Effector memory CD8-positive, alpha-beta T cell (primary cell): ENCODE results near the gene CBLB.

Experiments used
- ATAC-seq: fragments of 150-1000 bp; cut with Tn5 transposase; replicated peaks from 2 replicates; pipeline ENCODE4 v1.10.0; 2021; ENCODE audit warnings: mild to moderate bottlenecking, moderate library complexity
- DNase-seq, 3 experiments: peaks; one replicate each; pipeline ENCODE4 v3.0.0; 2021
- H3K27ac Mint-ChIP-seq, 2 donors: one replicate each; pipeline ENCODE4 v1.8.0; 2022; ENCODE audit warnings: mild to moderate bottlenecking in 2 of 2, mixed read lengths in 2 of 2, moderate library complexity in 2 of 2
- H3K27me3 Mint-ChIP-seq, 2 donors: one replicate each; pipeline ENCODE4 v1.8.0; 2022; ENCODE audit warnings: mixed read lengths in 2 of 2
- H3K36me3 Mint-ChIP-seq: one replicate; pipeline ENCODE4 v1.8.0; 2022; ENCODE audit warnings: mild to moderate bottlenecking, moderate library complexity, mixed read lengths; ENCODE audit not compliant: insufficient read depth
- H3K4me1 Mint-ChIP-seq, 2 donors: one replicate each; pipeline ENCODE4 v1.8.0; 2022; ENCODE audit warnings: low read depth in 2 of 2, mixed read lengths in 2 of 2
- H3K4me3 Mint-ChIP-seq, 2 donors: one replicate each; pipeline ENCODE4 v1.8.0; 2022; ENCODE audit warnings: mild to moderate bottlenecking in 2 of 2, mixed read lengths in 2 of 2, moderate library complexity in 2 of 2
- H3K9me3 Mint-ChIP-seq, 2 donors: one replicate each; pipeline ENCODE4 v1.8.0; 2022; ENCODE audit warnings: mixed read lengths in 2 of 2

Gene CBLB

GRCh38 chr3:105799286-105799685, 69.5 kb downstream of the CBLB start:
- H3K27ac Mint-ChIP-seq, result peak overlapping the region; percentile 76 to 92
- no peak for DNase-seq
- H3K36me3 Mint-ChIP-seq, result peaks cover 8% of the 10 kb centered on the region
- H3K4me1 Mint-ChIP-seq, result peaks cover 48 to 74% of the 10 kb centered on the region in 2 donors
- peak overlapping the region; percentile 34 to 55 for H3K4me3 Mint-ChIP-seq
- ATAC-seq, result no peak
- H3K9me3 Mint-ChIP-seq, result no peaks in the 10 kb centered on the region
- no peaks in the 10 kb centered on the region for H3K27me3 Mint-ChIP-seq

DNA sequence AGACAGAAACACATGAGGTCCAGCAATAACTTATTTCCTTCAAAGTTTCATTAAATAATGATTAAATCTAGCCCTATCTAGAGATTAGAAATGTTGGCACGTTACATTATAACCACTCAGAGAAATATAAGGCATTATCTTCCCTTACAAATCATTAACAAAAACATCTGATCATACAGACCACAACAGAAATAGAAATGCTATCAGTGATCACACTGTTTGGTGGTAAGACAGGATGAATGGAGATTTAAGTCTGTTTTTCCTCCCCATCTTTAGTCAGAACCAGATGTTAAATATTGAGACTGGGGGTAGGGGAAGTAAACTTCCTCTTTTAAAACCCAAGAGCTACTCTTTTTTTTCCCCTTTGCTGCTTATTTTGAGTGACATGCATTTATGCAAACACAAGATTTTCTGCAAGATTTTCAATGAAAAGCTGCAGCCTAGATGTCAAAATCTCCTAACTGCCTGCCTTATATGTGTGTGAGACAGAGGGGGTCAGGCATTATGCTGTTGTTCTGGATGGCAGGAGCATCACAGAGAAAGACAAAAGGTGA, 70.4 kb downstream of the CBLB start:
- peaks cover 8% of the 10 kb centered on the region for H3K36me3 Mint-ChIP-seq
- H3K4me3 Mint-ChIP-seq, result peak overlapping the region; percentile 34 to 55
- H3K9me3 Mint-ChIP-seq, result no peaks in the 10 kb centered on the region
- DNase-seq (no peak), ATAC-seq (peak; percentile 47)
- H3K27ac Mint-ChIP-seq, result peak overlapping the region; percentile 76 to 92
- H3K27me3 Mint-ChIP-seq, result no peaks in the 10 kb centered on the region
- H3K4me1 Mint-ChIP-seq, result peaks cover 48 to 80% of the 10 kb centered on the region in 2 donors

DNA sequence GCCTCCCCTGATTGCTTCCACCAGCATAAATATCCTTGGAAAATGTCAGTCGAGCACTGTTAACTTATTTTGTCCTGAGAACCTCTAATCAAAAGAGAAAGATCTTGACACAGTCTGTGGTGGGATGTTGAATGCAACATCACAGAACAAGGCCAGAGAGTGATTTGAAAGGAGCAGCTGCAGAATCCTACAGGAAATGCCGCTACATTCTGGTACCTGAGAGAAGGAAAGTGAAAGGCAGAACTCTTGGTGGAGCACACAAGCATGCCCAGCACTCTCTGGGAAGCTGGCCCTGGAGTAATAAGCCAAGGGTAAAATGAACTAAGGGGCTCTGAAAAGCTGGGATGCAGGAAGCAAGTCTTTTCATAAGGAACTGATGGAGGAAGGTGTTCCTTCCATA, 75.8 kb downstream of the CBLB start:
- Mint-ChIP-seq H3K9me3 (no peaks in the 10 kb centered on the region), H3K4me1 (peaks cover 43 to 68% of the 10 kb centered on the region in 2 donors), H3K36me3 (peaks cover 16% of the 10 kb centered on the region), H3K27me3 (no peaks in the 10 kb centered on the region), H3K27ac (peak overlapping the region; percentile 72 to 84), H3K4me3 (peak overlapping the region; percentile 63 to 69)
- ATAC-seq (no peak), DNase-seq (no peak)

- no peaks in the 10 kb centered on the region for H3K9me3 Mint-ChIP-seq
- ATAC-seq, result peak; percentile 45
- H3K27ac Mint-ChIP-seq, result peak overlapping the region; percentile 72 to 84
- H3K4me3 Mint-ChIP-seq, result peak overlapping the region; percentile 63 to 69
- peaks cover 40 to 64% of the 10 kb centered on the region in 2 donors for H3K4me1 Mint-ChIP-seq
- no peaks in the 10 kb centered on the region for H3K27me3 Mint-ChIP-seq
- DNase-seq, result no peak
- H3K36me3 Mint-ChIP-seq, result peaks cover 13% of the 10 kb centered on the region
These were observed 76.7 kb downstream of the CBLB start for GRCh38 chr3:105791919-105792786.

GRCh38 chr3:105791131-105791530, 77.7 kb downstream of the CBLB start:
- Mint-ChIP-seq H3K27ac (peak overlapping the region in 1 of 2 donors; percentile 16), H3K9me3 (no peaks in the 10 kb centered on the region), H3K4me1 (peaks cover 35 to 61% of the 10 kb centered on the region in 2 donors), H3K27me3 (no peaks in the 10 kb centered on the region), H3K36me3 (peaks cover 17% of the 10 kb centered on the region), H3K4me3 (peak overlapping the region; percentile 17 to 45)
- no peak for ATAC-seq
- DNase-seq, result no peak

- DNase-seq (no peak), ATAC-seq (no peak)
- Mint-ChIP-seq H3K4me1 (peaks cover 40 to 60% of the 10 kb centered on the region in 2 donors), H3K27me3 (no peaks in the 10 kb centered on the region), H3K4me3 (peak overlapping the region; percentile 17 to 45), H3K36me3 (peaks cover 17% of the 10 kb centered on the region), H3K9me3 (no peaks in the 10 kb centered on the region), H3K27ac (peak overlapping the region in 1 of 2 donors; percentile 16)
These were observed 78.3 kb downstream of the CBLB start for GRCh38 chr3:105790534-105790933.

DNA sequence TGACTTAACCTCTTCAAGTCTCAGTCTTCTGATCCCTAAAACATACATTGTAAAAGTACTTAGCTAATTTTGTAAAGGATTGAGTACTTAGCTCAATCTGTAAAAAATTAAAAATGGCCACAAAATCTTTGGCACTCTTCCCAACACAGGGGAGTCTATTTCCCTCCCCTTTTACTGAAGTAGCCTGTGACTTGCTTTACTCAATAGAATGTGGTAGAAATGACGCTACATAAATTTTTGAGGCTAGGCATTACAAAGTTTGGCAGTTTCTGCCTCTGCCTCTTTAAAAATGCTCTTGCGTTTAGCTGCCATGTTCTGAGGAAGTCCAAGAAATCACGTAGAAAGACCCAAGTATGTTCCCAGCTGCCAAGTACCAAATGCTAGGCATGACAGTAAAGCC, 80.2 kb downstream of the CBLB start:
- no peak for ATAC-seq
- no peak for DNase-seq
- Mint-ChIP-seq H3K36me3 (peaks cover 12% of the 10 kb centered on the region), H3K4me3 (no peak overlapping the region), H3K9me3 (no peaks in the 10 kb centered on the region), H3K27me3 (no peaks in the 10 kb centered on the region), H3K27ac (peak overlapping the region in 1 of 2 donors; percentile 22), H3K4me1 (peaks cover 44 to 54% of the 10 kb centered on the region in 2 donors)

GRCh38 chr3:105787453-105787852, 81.4 kb downstream of the CBLB start:
- Mint-ChIP-seq H3K27ac (peak overlapping the region in 1 of 2 donors; percentile 82), H3K4me1 (peaks cover 38 to 46% of the 10 kb centered on the region in 2 donors), H3K27me3 (no peaks in the 10 kb centered on the region), H3K4me3 (peak overlapping the region; percentile 8 to 82), H3K9me3 (no peaks in the 10 kb centered on the region), H3K36me3 (peaks cover 5% of the 10 kb centered on the region)
- no peak for DNase-seq
- no peak for ATAC-seq

DNA sequence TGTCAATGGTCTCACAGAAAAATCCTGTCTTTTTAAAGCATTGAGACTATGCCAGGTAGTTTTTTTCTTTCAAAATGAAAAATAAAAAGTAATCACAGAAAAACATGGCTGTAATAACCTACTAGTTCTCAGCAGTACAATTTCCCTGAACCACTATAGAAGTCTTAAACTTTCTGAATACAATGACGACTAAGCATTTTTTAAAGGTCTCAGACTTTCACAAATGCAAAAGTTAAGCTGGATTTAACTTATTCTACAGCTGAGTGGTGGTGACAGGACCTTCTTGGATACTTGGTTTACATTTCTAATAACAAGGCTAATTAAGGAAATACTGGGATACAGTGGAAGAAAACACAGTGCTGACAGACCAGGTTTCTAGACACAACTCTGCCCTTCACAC, 81.8 kb downstream of the CBLB start:
- Mint-ChIP-seq H3K36me3 (peaks cover 5% of the 10 kb centered on the region), H3K4me1 (peaks cover 38 to 45% of the 10 kb centered on the region in 2 donors), H3K4me3 (peak overlapping the region; percentile 8 to 82), H3K9me3 (no peaks in the 10 kb centered on the region), H3K27ac (peak overlapping the region in 1 of 2 donors; percentile 82), H3K27me3 (no peaks in the 10 kb centered on the region)
- DNase-seq (no peak), ATAC-seq (no peak)

DNA sequence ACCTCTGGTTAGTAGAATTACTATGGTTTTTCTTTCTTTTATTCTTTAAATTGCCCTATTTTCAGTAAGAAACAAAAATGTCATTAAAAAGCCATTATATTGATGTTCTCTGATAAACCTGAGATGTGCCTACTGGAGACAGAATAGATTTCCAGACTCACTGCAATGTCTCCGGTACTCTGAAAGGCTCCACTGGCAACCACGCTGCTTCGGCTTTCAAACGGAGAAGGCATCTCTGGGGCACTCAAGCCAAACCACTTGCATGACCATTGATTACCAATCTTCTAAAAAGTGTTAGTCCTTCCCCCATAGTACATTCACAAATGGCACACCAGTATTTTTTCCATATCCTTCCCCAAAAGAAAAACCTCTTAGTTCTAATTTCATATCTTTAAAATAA, 82.6 kb downstream of the CBLB start:
- ATAC-seq (no peak), DNase-seq (no peak)
- H3K27ac Mint-ChIP-seq, result peak overlapping the region; percentile 53 to 82
- H3K4me1 Mint-ChIP-seq, result peaks cover 41 to 47% of the 10 kb centered on the region in 2 donors
- peak overlapping the region in 1 of 2 donors; percentile 82 for H3K4me3 Mint-ChIP-seq
- peaks cover 5% of the 10 kb centered on the region for H3K36me3 Mint-ChIP-seq
- no peaks in the 10 kb centered on the region for H3K27me3 Mint-ChIP-seq
- H3K9me3 Mint-ChIP-seq, result no peaks in the 10 kb centered on the region

DNA sequence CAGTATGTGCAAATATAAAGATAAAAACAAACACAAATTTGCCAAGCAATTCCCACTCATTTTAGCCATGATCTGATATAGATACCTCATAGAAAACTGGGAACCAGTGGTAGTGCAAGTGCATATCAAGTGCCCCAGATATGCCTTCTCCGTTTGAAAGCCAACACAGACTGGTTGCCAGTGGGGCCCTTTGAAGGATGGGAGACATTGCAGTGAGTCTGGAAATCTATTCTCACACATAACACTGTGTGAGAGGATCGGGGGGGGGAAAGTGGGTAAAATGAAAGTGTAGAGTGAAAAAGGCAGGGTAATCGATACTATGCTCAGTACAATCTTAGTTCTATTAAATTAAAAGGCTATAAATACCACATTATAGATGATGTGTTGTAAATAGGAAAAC, 83.0 kb downstream of the CBLB start:
- ATAC-seq (peak; percentile 24), DNase-seq (no peak)
- H3K9me3 Mint-ChIP-seq, result no peaks in the 10 kb centered on the region
- H3K36me3 Mint-ChIP-seq, result peaks cover 7% of the 10 kb centered on the region
- peaks cover 41 to 47% of the 10 kb centered on the region in 2 donors for H3K4me1 Mint-ChIP-seq
- H3K4me3 Mint-ChIP-seq, result peak overlapping the region; percentile 6 to 82
- no peaks in the 10 kb centered on the region for H3K27me3 Mint-ChIP-seq
- peak overlapping the region; percentile 53 to 82 for H3K27ac Mint-ChIP-seq

GRCh38 chr3:105783631-105784030, 85.2 kb downstream of the CBLB start:
- Mint-ChIP-seq H3K36me3 (peaks cover 8% of the 10 kb centered on the region), H3K4me3 (peak overlapping the region in 1 of 2 donors; percentile 4), H3K27ac (peak overlapping the region in 1 of 2 donors; percentile 22), H3K27me3 (no peaks in the 10 kb centered on the region), H3K9me3 (no peaks in the 10 kb centered on the region), H3K4me1 (peaks cover 35 to 40% of the 10 kb centered on the region in 2 donors)
- ATAC-seq (no peak), DNase-seq (no peak)

DNA sequence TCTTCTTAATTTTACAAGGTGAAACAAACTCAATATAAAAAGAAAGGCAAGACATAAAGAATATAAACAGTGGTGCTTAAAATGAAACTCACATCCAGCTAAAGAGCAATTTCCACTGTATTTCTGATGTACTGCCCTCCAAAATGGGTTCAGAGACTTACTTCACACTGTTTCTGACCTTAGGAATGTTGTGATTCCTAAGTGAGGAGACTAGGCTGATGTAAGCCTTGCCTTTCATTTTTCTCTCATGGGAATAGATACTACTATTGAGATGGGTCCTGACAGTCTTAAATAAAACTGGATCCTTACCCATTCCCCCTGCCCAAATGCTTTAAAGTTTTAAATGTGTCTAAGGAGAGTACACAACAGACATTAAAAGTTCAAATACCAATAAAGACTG, 86.9 kb downstream of the CBLB start:
- H3K4me1 Mint-ChIP-seq, result peaks cover 37 to 44% of the 10 kb centered on the region in 2 donors
- ATAC-seq (no peak), DNase-seq (no peak)
- H3K4me3 Mint-ChIP-seq, result peak overlapping the region in 1 of 2 donors; percentile 13
- no peaks in the 10 kb centered on the region for H3K27me3 Mint-ChIP-seq
- H3K36me3 Mint-ChIP-seq, result peaks cover 8% of the 10 kb centered on the region
- H3K9me3 Mint-ChIP-seq, result no peaks in the 10 kb centered on the region
- H3K27ac Mint-ChIP-seq, result peak overlapping the region; percentile 22 to 66

DNA sequence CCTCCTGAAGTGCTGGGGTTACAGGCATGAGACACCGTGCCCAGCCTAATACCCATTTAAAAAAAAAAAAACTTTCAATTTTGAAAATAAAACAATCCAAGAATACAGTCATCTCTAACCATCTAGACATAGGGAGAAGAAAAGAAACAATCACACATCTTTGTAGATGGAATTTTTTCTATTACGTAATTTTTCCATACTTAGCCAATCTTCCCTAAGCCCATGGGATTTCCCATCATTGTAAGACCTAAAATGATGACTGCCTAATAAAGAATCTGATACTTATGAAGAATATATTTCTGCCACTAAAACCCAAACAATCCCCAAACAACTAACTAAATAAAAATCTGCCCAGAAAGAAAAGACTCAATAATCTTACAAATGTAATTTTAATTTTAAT, 88.7 kb downstream of the CBLB start:
- ATAC-seq, result no peak
- Mint-ChIP-seq H3K27ac (peak overlapping the region in 1 of 2 donors; percentile 34), H3K9me3 (no peaks in the 10 kb centered on the region), H3K36me3 (peaks cover 3% of the 10 kb centered on the region), H3K4me3 (no peak overlapping the region), H3K27me3 (no peaks in the 10 kb centered on the region), H3K4me1 (peaks cover 34 to 51% of the 10 kb centered on the region in 2 donors)
- no peak for DNase-seq
